Endothelial cell of umbilical vein (primary cell): ENCODE measurements around the gene MAP3K15. TPM values are rescaled to one million over a fixed set of nuclear protein-coding genes. Genes with fewer than 3 reads are reported as not detected.

Source experiments
- BruUV-seq: library from RNA; stranded (reverse); fragments of 400-500 nt; replicated peaks from 2 replicates; lab custom pipeline; 2021; lab: Mats Ljungman, UMichigan
- CTCF ChIA-PET: fragments of 300-600, 350-600 bp; sonication (Branson Sonifier 250); formaldehyde crosslinking; loops from one replicate; lab custom pipeline; 2021; ENCODE audit warnings: antibody characterized with exemption, inconsistent platforms; lab: Charles Lee
- POLR2A ChIA-PET: fragments of 300-600, 350-600 bp; sonication (Branson Sonifier 250); formaldehyde crosslinking; loops from one replicate; lab custom pipeline; 2021; ENCODE audit warnings: antibody characterized with exemption, inconsistent platforms; lab: Charles Lee
- DNase-seq: peaks from one replicate; pipeline ENCODE4 v3.0.0-alpha.2; 2011; ENCODE audit warnings: low read depth, low spot score
- FAIRE-seq: peaks from 2 replicates; lab custom pipeline; 2011; peaks lifted over from hg19 to GRCh38; lab: Jason Lieb, UNC
- H2AFZ ChIP-seq: 2 replicates; pipeline ENCODE4 v1.6.0; 2012; ENCODE audit warnings: low read depth, low read length, control low read depth, inconsistent platforms
- H3K27ac ChIP-seq: 2 replicates; pipeline ENCODE4 v1.5.1; 2011; ENCODE audit warnings: low read depth, mild to moderate bottlenecking, control low read depth, low read length, moderate library complexity; ENCODE audit not compliant: insufficient read depth
- H3K27me3 ChIP-seq, 2 experiments: 2 replicates each; pipeline versions ENCODE4 v1.6.0 to v1.6.1; 2011; ENCODE audit warnings: low read length in 2 of 2, mixed read lengths in 1 of 2; ENCODE audit not compliant: control insufficient read depth in 2 of 2, insufficient read depth in 2 of 2
- H3K36me3 ChIP-seq, 2 experiments: 2 replicates in 1 of 2; 3 replicates in 1 of 2; pipeline ENCODE4 v1.5.1; 2011; ENCODE audit warnings: low read length in 2 of 2, mild to moderate bottlenecking in 1 of 2, moderate library complexity in 1 of 2; ENCODE audit not compliant: control insufficient read depth in 2 of 2, insufficient read depth in 2 of 2; ENCODE audit errors: extremely low read depth in 1 of 2
- H3K4me1 ChIP-seq: 3 replicates; pipeline ENCODE4 v1.5.1; 2011; ENCODE audit warnings: mild to moderate bottlenecking, low read length; ENCODE audit not compliant: control insufficient read depth, insufficient read depth; ENCODE audit errors: extremely low read depth
- H3K4me2 ChIP-seq: 2 replicates; pipeline ENCODE4 v1.6.1; 2011; ENCODE audit warnings: low read length, control low read depth, mixed read lengths; ENCODE audit not compliant: insufficient read depth
- H3K4me3 ChIP-seq, 3 experiments: fragments of 200-600 bp in 1 of 3; sonication (generic), shearing (Covaris generic) in 1 of 3; replicated peaks in 1 of 3; 2 replicates each; pipeline ENCODE4 v1.5.1; 2011 to 2016; ENCODE audit warnings: control low read depth in 3 of 3, low read length in 3 of 3, mild to moderate bottlenecking in 2 of 3, inconsistent platforms in 1 of 3, low read depth in 1 of 3, moderate library complexity in 1 of 3; ENCODE audit not compliant: insufficient read depth in 1 of 3
- H3K79me2 ChIP-seq: 2 replicates; pipeline ENCODE4 v1.6.0; 2012; ENCODE audit warnings: low read length, inconsistent platforms; ENCODE audit not compliant: control insufficient read depth, insufficient read depth
- H3K9ac ChIP-seq: replicated peaks from 2 replicates; pipeline ENCODE3; 2011; ENCODE audit warnings: low read length, control low read depth; ENCODE audit not compliant: insufficient read depth; ENCODE audit errors: extremely low read depth
- H3K9me1 ChIP-seq: replicated peaks from 3 replicates; pipeline ENCODE4 v1.6.0; 2011; ENCODE audit warnings: mild to moderate bottlenecking, low read length; ENCODE audit not compliant: control insufficient read depth, insufficient read depth; ENCODE audit errors: extremely low read depth
- H3K9me3 ChIP-seq: replicated peaks from 2 replicates; pipeline ENCODE4 v1.5.1; 2012; ENCODE audit warnings: low read length, inconsistent platforms; ENCODE audit not compliant: control insufficient read depth, insufficient read depth
- H4K20me1 ChIP-seq: replicated peaks from 2 replicates; pipeline ENCODE3; 2011; ENCODE audit warnings: mild to moderate bottlenecking, low read length; ENCODE audit not compliant: control insufficient read depth, insufficient read depth; ENCODE audit errors: extremely low read depth
- EZH2 ChIP-seq: IDR thresholded peaks from 2 replicates; pipeline ENCODE4 v1.6.1; 2012; ENCODE audit warnings: borderline replicate concordance, low read depth, mild to moderate bottlenecking, moderate library complexity, low read length, inconsistent platforms; ENCODE audit not compliant: severe bottlenecking
- FOS ChIP-seq: IDR thresholded peaks from 2 replicates; pipeline ENCODE4 v1.6.1; 2011; ENCODE audit warnings: mild to moderate bottlenecking, low read length, moderate library complexity, borderline replicate concordance; ENCODE audit not compliant: insufficient read depth
- GATA2 ChIP-seq: IDR thresholded peaks from 2 replicates; pipeline ENCODE4 v1.7.0; 2011; ENCODE audit warnings: low read depth, mild to moderate bottlenecking, moderate library complexity, mixed read lengths, low read length; ENCODE audit not compliant: insufficient read length, insufficient read depth
- JUN ChIP-seq: IDR thresholded peaks from 2 replicates; pipeline ENCODE4 v1.6.1; 2011; ENCODE audit warnings: borderline replicate concordance, low read depth; ENCODE audit not compliant: insufficient read length, insufficient read depth
- MYC ChIP-seq: IDR thresholded peaks from one replicate; pipeline ENCODE4 v1.6.1; 2011; ENCODE audit warnings: mild to moderate bottlenecking, low read depth, low read length
- POLR2A ChIP-seq: IDR thresholded peaks from 2 replicates; pipeline ENCODE4 v1.6.1; 2012; ENCODE audit warnings: low read depth, mild to moderate bottlenecking, control low read depth, low read length
- POLR2AphosphoS5 ChIP-seq: IDR thresholded peaks from 2 replicates; pipeline ENCODE4 v1.6.1; 2012; ENCODE audit warnings: low read depth, mild to moderate bottlenecking, control low read depth, low read length, moderate library complexity; ENCODE audit not compliant: insufficient read depth
- dilution Hi-C: fragments of 300-500 bp; cut with MboI; formaldehyde crosslinking; loops from one replicate; pipeline ENCODE4 v1.15.0; 2019; ENCODE audit warnings: low sequenced_read_pairs; ENCODE audit not compliant: extremely low pct_ligation_motif_present
- intact Hi-C: fragments of 100-400 bp; cut with micrococcal nuclease; formaldehyde crosslinking; loops from one replicate; pipeline ENCODE4 v1.10.0; 2022
- polyA plus RNA-seq, 4 experiments: library from polyadenylated mRNA; depleted of rRNA in 3 of 4; stranded (reverse) in 3 of 4; unstranded in 1 of 4; fragments of >200 nt; gene quantifications; 2 replicates each; pipeline versions ENCODE4 v1.2.1 to v1.2.3, GENCODE V29; 2011 to 2012; ENCODE audit warnings: missing spikeins in 1 of 4
- total RNA-seq: library from RNA; stranded (reverse); gene quantifications from 2 replicates; pipeline ENCODE4 v1.2.3, GENCODE V29; 2021
- TF ChIP-seq, protein P1 (sequence below): IDR thresholded peaks from 2 replicates; pipeline ENCODE4 v1.6.1; 2011; ENCODE audit not compliant: insufficient read depth, insufficient read length
- TF ChIP-seq, protein P2 (sequence below), 2 donors: IDR thresholded peaks; 1 replicate in 1 of 2; 2 replicates in 1 of 2; pipeline ENCODE4 v1.5.1; 2011; ENCODE audit warnings: low read length in 2 of 2, mild to moderate bottlenecking in 2 of 2, moderate library complexity in 2 of 2, control low read depth in 1 of 2, inconsistent platforms in 1 of 2, low read depth in 1 of 2; ENCODE audit not compliant: insufficient read depth in 1 of 2; ENCODE audit errors: extremely low read depth in 1 of 2

Gene MAP3K15
- total and polyA plus RNA-seq, 2 donors (not counting 3 experiments of a cell fraction or from before 2014, with no cell fraction given), result 0.01 to 0.09 TPM

DNA sequence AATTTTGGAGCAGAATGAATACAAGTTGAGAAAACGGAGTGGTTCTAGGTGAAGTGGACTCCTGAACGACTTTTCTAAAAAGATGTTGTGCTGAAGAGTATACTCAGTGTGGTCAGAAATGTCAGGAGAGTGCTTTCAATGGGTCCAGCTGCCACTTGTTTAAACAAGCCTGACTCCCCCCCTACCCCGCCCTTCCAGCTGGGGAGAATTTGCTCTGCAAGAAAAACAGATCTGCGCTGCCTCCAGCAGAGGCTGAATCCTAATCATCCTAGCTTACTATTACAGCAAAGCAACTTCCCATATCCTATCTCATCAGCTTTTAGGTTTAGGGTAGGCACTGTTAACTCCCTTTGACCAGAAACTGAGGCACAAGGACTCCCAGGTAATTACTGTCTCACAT lies 1.9 kb downstream of the MAP3K15 start:
- no peak for TF ChIP-seq EZH2
- TF ChIP-seq, protein P1, sequence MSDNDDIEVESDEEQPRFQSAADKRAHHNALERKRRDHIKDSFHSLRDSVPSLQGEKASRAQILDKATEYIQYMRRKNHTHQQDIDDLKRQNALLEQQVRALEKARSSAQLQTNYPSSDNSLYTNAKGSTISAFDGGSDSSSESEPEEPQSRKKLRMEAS, result no peak
- no peak for TF ChIP-seq MYC
- TF ChIP-seq JUN, result no peak
- no peak for TF ChIP-seq FOS
- TF ChIP-seq GATA2, result no peak
- TF ChIP-seq, protein P2, sequence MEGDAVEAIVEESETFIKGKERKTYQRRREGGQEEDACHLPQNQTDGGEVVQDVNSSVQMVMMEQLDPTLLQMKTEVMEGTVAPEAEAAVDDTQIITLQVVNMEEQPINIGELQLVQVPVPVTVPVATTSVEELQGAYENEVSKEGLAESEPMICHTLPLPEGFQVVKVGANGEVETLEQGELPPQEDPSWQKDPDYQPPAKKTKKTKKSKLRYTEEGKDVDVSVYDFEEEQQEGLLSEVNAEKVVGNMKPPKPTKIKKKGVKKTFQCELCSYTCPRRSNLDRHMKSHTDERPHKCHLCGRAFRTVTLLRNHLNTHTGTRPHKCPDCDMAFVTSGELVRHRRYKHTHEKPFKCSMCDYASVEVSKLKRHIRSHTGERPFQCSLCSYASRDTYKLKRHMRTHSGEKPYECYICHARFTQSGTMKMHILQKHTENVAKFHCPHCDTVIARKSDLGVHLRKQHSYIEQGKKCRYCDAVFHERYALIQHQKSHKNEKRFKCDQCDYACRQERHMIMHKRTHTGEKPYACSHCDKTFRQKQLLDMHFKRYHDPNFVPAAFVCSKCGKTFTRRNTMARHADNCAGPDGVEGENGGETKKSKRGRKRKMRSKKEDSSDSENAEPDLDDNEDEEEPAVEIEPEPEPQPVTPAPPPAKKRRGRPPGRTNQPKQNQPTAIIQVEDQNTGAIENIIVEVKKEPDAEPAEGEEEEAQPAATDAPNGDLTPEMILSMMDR (IDR thresholded peaks at IDR 0.05; ENCODE audit: extremely low read depth in 1 of 2, insufficient read depth in 1 of 2, low read depth in 1 of 2, low read length in 2 of 2), result no peak
- TF ChIP-seq POLR2A, result no peak
- no peak for TF ChIP-seq POLR2AphosphoS5
- BruUV-seq, result no TSS peak
- intact Hi-C loops (no loop called here), dilution Hi-C loops (no loop called here)
- FAIRE-seq (no peak), DNase-seq (no peak)
- ChIA-PET CTCF (interaction anchor here (1.1 kb wide), 1 partner anchor 141 kb away, joined by 3 read pairs; no protein-coding TSS in a partner anchor), POLR2A (no interaction called here)
- Histone ChIP-seq H2AFZ (no peak overlapping the region), H3K4me3 (no peak overlapping the region), H3K9ac (no peak overlapping the region), H3K27me3 (peaks cover 0 to 3% of the 10 kb centered on the region in 2 experiments), H3K9me1 (no peaks in the 10 kb centered on the region), H3K4me2 (no peak overlapping the region), H3K36me3 (no peaks in the 10 kb centered on the region), H4K20me1 (no peaks in the 10 kb centered on the region), H3K4me1 (no peaks in the 10 kb centered on the region), H3K79me2 (no peaks in the 10 kb centered on the region), H3K9me3 (no peaks in the 10 kb centered on the region), H3K27ac (no peak overlapping the region)
